Activated T-helper 1 cell treated with anti-CD3 and anti-CD28 coated beads, Interleukin-12 subunit alpha, Interleukin-12 subunit beta, Interleukin-2, Interleukin-4 antibody, amounts not matched to agents 30 ng/mL and 10 ng/mL and 1 ng/mL, durations not matched to agents 14 hours and 24 hours and 36 hours (primary cell): ENCODE measurements around the gene MRPS33. TPM values are rescaled to one million over a fixed set of nuclear protein-coding genes. Genes with fewer than 3 reads are reported as not detected.
"Not testable (repeated sequence)": the region's sequence is repeated elsewhere in the genome, so short reads cannot be mapped to it uniquely, and the experiment has no call there.

Experiments used
- DNase-seq: peaks from one replicate; pipeline ENCODE4 v3.0.0; 2021; ENCODE audit warnings: low spot score
- H3K27ac Mint-ChIP-seq: one replicate; pipeline ENCODE4 v1.8.0; 2021; ENCODE audit warnings: mild to moderate bottlenecking, mixed read lengths
- H3K27me3 Mint-ChIP-seq: one replicate; pipeline ENCODE4 v1.8.0; 2022; ENCODE audit warnings: mild to moderate bottlenecking, moderate library complexity, mixed read lengths; ENCODE audit not compliant: insufficient read depth
- H3K36me3 Mint-ChIP-seq: one replicate; pipeline ENCODE4 v1.8.0; 2021; ENCODE audit warnings: low read depth, mixed read lengths
- H3K4me1 Mint-ChIP-seq: one replicate; pipeline ENCODE4 v1.8.0; 2021; ENCODE audit warnings: low read depth, mixed read lengths
- H3K4me3 Mint-ChIP-seq: one replicate; pipeline ENCODE4 v1.8.0; 2021; ENCODE audit warnings: mild to moderate bottlenecking, moderate library complexity, mixed read lengths
- H3K9me3 Mint-ChIP-seq: one replicate; pipeline ENCODE4 v1.8.0; 2021; ENCODE audit warnings: mixed read lengths
- intact Hi-C: fragments of 100-400 bp; cut with micrococcal nuclease; formaldehyde crosslinking; loops from one replicate; pipeline ENCODE4 v1.15.1; 2024
- total RNA-seq: library from RNA; stranded (reverse); gene quantifications from 2 replicates; pipeline ENCODE4 v1.2.3, GENCODE V29; 2022

The MRPS33 gene
- total RNA-seq, 1 donor from 2014 or later: 73.9 TPM

DNA sequence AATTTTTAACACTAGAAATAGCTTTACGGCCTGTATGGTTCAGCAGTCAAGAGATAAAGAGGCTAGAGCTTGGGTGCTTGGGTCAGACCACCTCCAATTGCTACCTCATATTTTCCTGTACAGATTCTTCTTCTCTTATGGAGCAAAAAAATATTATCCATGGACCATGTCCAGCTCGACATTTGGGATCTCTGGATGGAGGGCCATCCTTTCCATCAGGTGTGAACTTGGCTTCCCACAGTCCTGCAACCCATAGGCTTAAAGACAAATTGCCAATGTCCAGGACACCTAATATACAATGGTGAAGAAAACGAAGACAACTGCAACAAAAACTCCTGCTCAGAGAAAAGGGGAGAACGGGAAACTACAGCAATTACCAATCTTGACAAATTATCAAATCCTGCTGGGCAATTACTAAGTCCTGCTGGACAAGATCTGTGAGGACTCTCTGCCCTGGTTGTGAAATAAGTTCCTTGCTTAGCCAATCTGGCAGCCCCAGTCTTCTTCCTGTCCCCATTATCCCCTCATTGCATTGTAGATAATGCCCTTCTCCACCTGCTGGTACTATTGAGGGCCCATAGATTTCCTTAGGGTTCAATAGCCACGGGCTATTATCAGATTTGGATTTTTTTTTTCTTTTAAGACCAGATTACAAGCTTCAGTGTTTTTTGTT is 48.1 kb downstream of the MRPS33 start:
- H3K27me3 Mint-ChIP-seq: peaks cover 6% of the 10 kb centered on the region
- no peak for DNase-seq
- intact Hi-C loops: no loop called here
- H3K4me1 Mint-ChIP-seq: no peaks in the 10 kb centered on the region
- no peak overlapping the region for H3K27ac Mint-ChIP-seq
- H3K36me3 Mint-ChIP-seq: no peaks in the 10 kb centered on the region
- no peaks in the 10 kb centered on the region for H3K9me3 Mint-ChIP-seq
- H3K4me3 Mint-ChIP-seq: no peak overlapping the region

DNA sequence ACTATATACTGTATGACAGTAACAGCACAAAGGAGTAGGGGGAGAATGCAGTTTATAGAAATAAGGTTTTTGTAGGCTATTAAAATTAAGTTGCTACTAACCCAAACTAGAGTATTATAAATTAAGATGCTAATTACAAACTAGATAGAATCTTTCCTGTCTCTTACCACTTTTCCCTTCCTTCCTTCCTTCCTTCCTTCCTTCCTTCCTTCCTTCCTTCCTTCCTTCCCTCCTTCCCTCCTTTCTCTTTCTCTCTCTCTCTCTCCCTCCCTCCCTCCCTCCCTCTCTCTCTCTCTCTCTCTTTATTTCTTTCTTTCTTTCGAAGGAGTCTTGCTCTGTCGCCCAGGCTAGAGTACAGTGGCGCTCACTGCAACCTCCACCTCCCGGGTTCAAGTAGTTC is 53.6 kb downstream of the MRPS33 start:
- H3K9me3 Mint-ChIP-seq: no peaks in the 10 kb centered on the region

DNA sequence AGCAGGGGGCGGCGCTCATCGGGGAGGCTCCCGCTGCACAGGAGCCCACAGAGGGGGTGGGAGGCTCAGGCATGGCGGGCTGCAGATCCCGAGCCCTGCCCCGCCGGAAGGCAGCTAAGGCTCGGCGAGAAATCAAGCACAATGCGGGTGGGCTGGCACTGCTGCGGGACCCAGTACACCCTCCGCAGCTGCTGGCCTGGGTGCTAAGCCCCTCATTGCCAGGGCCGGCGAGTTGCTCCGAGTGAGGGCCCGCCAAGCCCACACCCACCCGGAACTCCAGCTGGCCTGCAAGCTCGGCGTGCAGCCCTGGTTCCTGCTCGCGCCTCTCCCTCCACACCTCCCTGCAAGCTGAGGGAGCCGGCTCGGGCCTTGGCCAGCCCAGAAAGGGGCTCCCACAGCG is 57.8 kb downstream of the MRPS33 start:
- H3K4me1 Mint-ChIP-seq, intact Hi-C loops, H3K27me3 Mint-ChIP-seq, H3K9me3 Mint-ChIP-seq, DNase-seq, H3K27ac Mint-ChIP-seq, H3K4me3 Mint-ChIP-seq, H3K36me3 Mint-ChIP-seq: not testable (repeated sequence)

More for the DNA sequence above, 53.6 kb downstream of the MRPS33 start:
- intact Hi-C loops: no loop called here
- Mint-ChIP-seq H3K27ac (no peak overlapping the region), H3K4me1 (no peaks in the 10 kb centered on the region), H3K27me3 (peaks cover 3% of the 10 kb centered on the region), H3K4me3 (no peak overlapping the region), H3K36me3 (no peaks in the 10 kb centered on the region)
- DNase-seq: no peak

Other genes with a start within 250 kb of the MRPS33 start
- 23.1 and 24.7 TPM in 2 replicates for gene BRAF, start 90.0 kb downstream of the MRPS33 start, total RNA-seq
- 2.5 and 3.7 TPM in 2 replicates for gene TMEM178B, start 59.1 kb upstream of the MRPS33 start, total RNA-seq